HCT116 (cell line): ENCODE results near the gene PARVG. TPM values are rescaled to one million over a fixed set of nuclear protein-coding genes. Genes with fewer than 3 reads are reported as not detected.

ENCODE experiments used
- ATAC-seq: fragments of 200-7000 bp; cut with Tn5 transposase; 2 replicates; pipeline ENCODE4 v1.9.1; 2020; ENCODE audit warnings: mild to moderate bottlenecking, moderate library complexity
- BruUV-seq: library from RNA; stranded (reverse); fragments of 400-500 nt; replicated peaks from 2 replicates; lab custom pipeline; 2021; lab: Mats Ljungman, UMichigan
- CTCF ChIA-PET: fragments of 300-600 bp; sonication (Branson Sonifier 250); formaldehyde crosslinking; loops from one replicate; lab custom pipeline; 2021; ENCODE audit warnings: antibody characterized with exemption; lab: Charles Lee
- POLR2A ChIA-PET: fragments of 300-600, 350-600 bp; sonication (Branson Sonifier 250); formaldehyde crosslinking; loops from one replicate; lab custom pipeline; 2021; ENCODE audit warnings: antibody characterized with exemption; lab: Charles Lee
- RAD21 ChIA-PET, 2 experiments: fragments of 300-600 bp; sonication (Branson Sonifier 250); formaldehyde crosslinking; loops; one replicate each; lab custom pipeline; 2023; ENCODE audit warnings: low total read pairs in 2 of 2; ENCODE audit not compliant: uncharacterized antibody in 2 of 2, unreplicated experiment in 2 of 2, low non-redundant PET in 1 of 2; lab: Charles Lee
- DNase-seq: peaks from one replicate; pipeline ENCODE4 v3.0.0-alpha.2; 2010; ENCODE audit warnings: low read depth, low spot score
- H2AFZ ChIP-seq: fragments of 200-600 bp; shearing (Covaris generic), sonication (generic); 2 replicates; pipeline ENCODE4 v1.6.1; 2017; ENCODE audit warnings: low read depth, mixed run types, mixed read lengths, antibody characterized with exemption, low read length; ENCODE audit not compliant: poor library complexity, severe bottlenecking
- H3K27ac ChIP-seq: 2 replicates; pipeline ENCODE4 v1.5.1; 2012; ENCODE audit warnings: low read depth, low read length
- H3K27me3 ChIP-seq: fragments of 200-600 bp; sonication (generic); 2 replicates; pipeline ENCODE4 v1.6.1; 2016; ENCODE audit warnings: mixed run types, low read length, mixed read lengths; ENCODE audit not compliant: insufficient read depth
- H3K36me3 ChIP-seq, 2 experiments: fragments of 200-500 bp in 1 of 2; fragments of 200-600 bp in 1 of 2; sonication (Bioruptor generic) in 1 of 2; sonication (generic) in 1 of 2; 2 replicates each; pipeline versions ENCODE4 v1.5.1 to v1.6.1; 2014 to 2016; ENCODE audit warnings: low read length in 2 of 2, inconsistent platforms in 1 of 2, mixed read lengths in 1 of 2, mixed run types in 1 of 2; ENCODE audit not compliant: insufficient read depth in 2 of 2, control insufficient read depth in 1 of 2
- H3K4me1 ChIP-seq, 2 experiments: fragments of 200-600 bp in 1 of 2; sonication (generic) in 1 of 2; 2 replicates each; pipeline versions ENCODE4 v1.5.1 to v1.6.1; 2012 to 2017; ENCODE audit warnings: low read length in 2 of 2, inconsistent platforms in 1 of 2, mild to moderate bottlenecking in 1 of 2, mixed read lengths in 1 of 2, mixed run types in 1 of 2, moderate library complexity in 1 of 2; ENCODE audit not compliant: insufficient read depth in 2 of 2, control insufficient read depth in 1 of 2
- H3K4me2 ChIP-seq: fragments of 200-600 bp; sonication (generic); 2 replicates; pipeline ENCODE4 v1.6.1; 2017; ENCODE audit warnings: mixed run types, low read length, mixed read lengths
- H3K4me3 ChIP-seq, 2 experiments: fragments of 200-600 bp in 1 of 2; sonication (generic) in 1 of 2; replicated peaks in 1 of 2; 2 replicates each; pipeline ENCODE4 v1.5.1; 2011 to 2016; ENCODE audit warnings: low read length in 2 of 2, control low read depth in 1 of 2, low read depth in 1 of 2, mild to moderate bottlenecking in 1 of 2, mixed read lengths in 1 of 2, mixed run types in 1 of 2
- H3K79me2 ChIP-seq: fragments of 200-600 bp; sonication (generic); 2 replicates; pipeline ENCODE4 v1.6.1; 2017; ENCODE audit warnings: mild to moderate bottlenecking, mixed run types, low read length, moderate library complexity, mixed read lengths; ENCODE audit not compliant: insufficient read depth
- H3K9ac ChIP-seq: fragments of 200-600 bp; sonication (generic); 2 replicates; pipeline ENCODE4 v1.6.1; 2016; ENCODE audit warnings: low read length, mixed read lengths
- H3K9me2 ChIP-seq: fragments of 200-600 bp; sonication (generic), shearing (Covaris generic); 2 replicates; pipeline ENCODE4 v1.6.1; 2017; ENCODE audit warnings: mixed run types, mild to moderate bottlenecking, moderate library complexity; ENCODE audit not compliant: insufficient read depth
- H3K9me3 ChIP-seq, 2 experiments: fragments of 200-500 bp in 1 of 2; fragments of 200-600 bp in 1 of 2; sonication (Bioruptor generic) in 1 of 2; sonication (generic) in 1 of 2; 2 replicates each; pipeline ENCODE4 v1.6.1; 2014 to 2017; ENCODE audit warnings: low read length in 2 of 2, mixed read lengths in 2 of 2, inconsistent platforms in 1 of 2, low read depth in 1 of 2, mild to moderate bottlenecking in 1 of 2, mixed run types in 1 of 2, moderate library complexity in 1 of 2; ENCODE audit not compliant: control insufficient read depth in 1 of 2, insufficient read depth in 1 of 2
- H4K20me1 ChIP-seq: fragments of 200-600 bp; sonication (generic), shearing (Covaris generic); 2 replicates; pipeline ENCODE4 v1.6.1; 2017; ENCODE audit warnings: mixed run types, mild to moderate bottlenecking, moderate library complexity; ENCODE audit not compliant: insufficient read depth
- CBX3 ChIP-seq: IDR thresholded peaks from 2 replicates; pipeline ENCODE4 v1.6.1; 2012; ENCODE audit warnings: low read depth
- ELF1 ChIP-seq: IDR thresholded peaks from 2 replicates; pipeline ENCODE4 v1.6.1; 2012; ENCODE audit warnings: low read depth, borderline replicate concordance
- FOSL1 ChIP-seq: IDR thresholded peaks from 2 replicates; pipeline ENCODE4 v1.6.1; 2012; ENCODE audit warnings: low read depth
- POLR2A ChIP-seq: IDR thresholded peaks from 2 replicates; pipeline ENCODE4 v1.7.0; 2011; ENCODE audit warnings: borderline replicate concordance; ENCODE audit not compliant: insufficient read depth, insufficient read length; ENCODE audit errors: extremely low read depth
- REST ChIP-seq: IDR thresholded peaks from 2 replicates; pipeline ENCODE4 v1.6.1; 2012; ENCODE audit warnings: low read depth
- SRF ChIP-seq: IDR thresholded peaks from 2 replicates; pipeline ENCODE4 v1.6.1; 2012; ENCODE audit warnings: low read depth
- TCF7L2 ChIP-seq: IDR thresholded peaks from 2 replicates; pipeline ENCODE4 v1.7.0; 2011; ENCODE audit warnings: borderline replicate concordance, inconsistent platforms; ENCODE audit not compliant: insufficient read depth, insufficient read length; ENCODE audit errors: extremely low read depth
- ZNF274 ChIP-seq: fragments of 200-500 bp; sonication (Bioruptor generic); IDR thresholded peaks from 2 replicates; pipeline ENCODE4 v1.6.1; 2014; ENCODE audit warnings: mild to moderate bottlenecking, low read depth, low read length, inconsistent platforms
- intact Hi-C: fragments of 100-400 bp; cut with micrococcal nuclease; formaldehyde crosslinking; loops from 2 replicates; pipeline ENCODE4 v1.10.0; 2022
- total RNA-seq: library from RNA; stranded (reverse); gene quantifications from one replicate; pipeline ENCODE4 v1.2.1, GENCODE V29; 2021; ENCODE audit not compliant: unreplicated experiment
- TF ChIP-seq, protein P1 (sequence below), 3 experiments: fragments of 200-600 bp in 1 of 3; sonication (generic) in 1 of 3; IDR thresholded peaks in 2 of 3; conservative IDR thresholded peaks in 1 of 3; 2 replicates each; pipeline ENCODE4 v1.5.1; 2012 to 2017; ENCODE audit warnings: low read depth in 2 of 3, low read length in 2 of 3, antibody characterized with exemption in 1 of 3, borderline replicate concordance in 1 of 3, control low read depth in 1 of 3, mild to moderate bottlenecking in 1 of 3, mixed read lengths in 1 of 3, mixed run types in 1 of 3, moderate library complexity in 1 of 3; ENCODE audit not compliant: insufficient read depth in 1 of 3
- TF ChIP-seq, protein P2 (sequence below): IDR thresholded peaks from 2 replicates; pipeline ENCODE4 v1.6.1; 2012
- TF ChIP-seq, protein P3 (sequence below): IDR thresholded peaks from 2 replicates; pipeline ENCODE4 v1.6.1; 2012

PARVG gene
- total RNA-seq, 1 experiment from 2014 or later, result 0.57 TPM

DNA sequence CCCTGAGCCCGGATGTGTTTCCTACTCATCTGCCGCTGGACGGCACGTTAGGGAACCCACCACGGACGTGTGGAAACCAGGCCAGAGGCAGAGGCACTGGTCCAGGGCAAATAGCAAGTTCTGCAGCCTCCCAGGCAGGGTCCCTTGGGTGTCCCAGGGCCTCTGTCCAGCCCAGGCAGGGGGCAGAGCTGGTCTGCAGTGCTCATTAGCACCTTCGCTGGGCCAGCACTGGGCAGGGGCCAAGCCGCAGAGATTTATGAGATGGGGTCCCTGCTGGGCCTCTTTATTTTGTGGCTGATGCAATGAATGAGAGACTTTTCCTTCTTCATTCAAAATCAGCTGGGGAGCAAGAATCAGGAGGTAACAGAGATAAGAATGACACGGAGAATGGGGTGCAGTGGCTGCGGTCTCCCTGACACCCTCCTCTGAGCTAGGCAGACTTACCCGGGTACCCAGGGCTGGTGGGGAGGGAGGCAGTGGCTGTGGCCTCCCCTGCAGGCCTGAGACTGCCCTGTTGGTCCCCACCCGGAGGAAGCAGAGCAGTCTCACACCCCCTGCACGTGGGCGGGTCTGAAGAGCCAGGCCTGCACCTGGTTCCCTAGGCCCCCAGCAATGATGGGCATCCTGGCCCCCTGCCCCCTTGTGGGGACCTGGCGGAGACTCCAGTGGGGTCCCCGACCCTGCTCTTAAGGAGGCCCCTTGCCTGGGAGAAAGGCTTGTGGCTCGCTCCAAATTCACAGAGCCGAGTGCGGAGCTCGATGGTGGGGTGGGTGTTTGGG, 14.0 kb upstream of the PARVG start:
- Histone ChIP-seq H3K9ac (no peak overlapping the region), H3K4me3 (no peak overlapping the region), H3K36me3 (no peaks in the 10 kb centered on the region), H3K4me2 (no peak overlapping the region), H4K20me1 (no peaks in the 10 kb centered on the region), H3K79me2 (no peaks in the 10 kb centered on the region), H2AFZ (no peak overlapping the region), H3K27ac (no peak overlapping the region), H3K27me3 (no peaks in the 10 kb centered on the region), H3K9me3 (no peaks in the 10 kb centered on the region), H3K4me1 (no peaks in the 10 kb centered on the region)
- ATAC-seq (no peak), DNase-seq (no peak)
- intact Hi-C loops, result no loop called here
- ChIA-PET CTCF (no interaction called here), RAD21 (no interaction called here), POLR2A (no interaction called here)
- TF ChIP-seq, protein P1, sequence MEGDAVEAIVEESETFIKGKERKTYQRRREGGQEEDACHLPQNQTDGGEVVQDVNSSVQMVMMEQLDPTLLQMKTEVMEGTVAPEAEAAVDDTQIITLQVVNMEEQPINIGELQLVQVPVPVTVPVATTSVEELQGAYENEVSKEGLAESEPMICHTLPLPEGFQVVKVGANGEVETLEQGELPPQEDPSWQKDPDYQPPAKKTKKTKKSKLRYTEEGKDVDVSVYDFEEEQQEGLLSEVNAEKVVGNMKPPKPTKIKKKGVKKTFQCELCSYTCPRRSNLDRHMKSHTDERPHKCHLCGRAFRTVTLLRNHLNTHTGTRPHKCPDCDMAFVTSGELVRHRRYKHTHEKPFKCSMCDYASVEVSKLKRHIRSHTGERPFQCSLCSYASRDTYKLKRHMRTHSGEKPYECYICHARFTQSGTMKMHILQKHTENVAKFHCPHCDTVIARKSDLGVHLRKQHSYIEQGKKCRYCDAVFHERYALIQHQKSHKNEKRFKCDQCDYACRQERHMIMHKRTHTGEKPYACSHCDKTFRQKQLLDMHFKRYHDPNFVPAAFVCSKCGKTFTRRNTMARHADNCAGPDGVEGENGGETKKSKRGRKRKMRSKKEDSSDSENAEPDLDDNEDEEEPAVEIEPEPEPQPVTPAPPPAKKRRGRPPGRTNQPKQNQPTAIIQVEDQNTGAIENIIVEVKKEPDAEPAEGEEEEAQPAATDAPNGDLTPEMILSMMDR (IDR thresholded peaks at IDR 0.05 in 2 of 3, conservative IDR thresholded peaks at IDR 0.05 in 1 of 3; ENCODE audit: borderline replicate concordance in 1 of 3, insufficient read depth in 1 of 3, low read depth in 2 of 3, low read length in 2 of 3), result no peak
- TF ChIP-seq POLR2A, result no peak
- TF ChIP-seq, all 23 proteins: peak for 0
- no TSS peak for BruUV-seq
- no peaks in the 10 kb centered on the region for H3K9me2 ChIP-seq

DNA sequence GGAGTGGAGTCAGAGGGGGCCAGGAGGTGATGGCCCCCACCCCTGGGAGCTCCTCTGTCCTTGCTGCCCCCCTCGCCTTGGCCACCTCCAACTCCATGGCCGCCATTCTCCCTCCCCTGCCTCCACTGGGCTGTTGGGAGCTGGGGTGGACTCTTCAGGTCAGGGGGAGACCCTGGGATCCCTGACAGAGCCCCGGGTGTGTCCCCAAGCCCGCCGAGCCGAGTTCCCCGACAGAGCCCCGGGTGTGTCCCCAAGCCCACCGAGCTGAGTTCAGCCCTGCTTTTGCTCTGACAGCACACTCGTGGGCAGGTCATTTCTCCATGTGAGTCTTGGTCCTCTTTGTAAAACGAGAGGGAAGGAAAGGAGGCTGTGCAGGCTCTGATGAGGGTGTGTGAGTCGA, 13.2 kb upstream of the PARVG start:
- POLR2A ChIA-PET, result no interaction called here
- Histone ChIP-seq H3K27me3 (no peaks in the 10 kb centered on the region), H3K9me2 (no peaks in the 10 kb centered on the region), H3K27ac (no peak overlapping the region), H3K36me3 (no peaks in the 10 kb centered on the region), H3K9me3 (no peaks in the 10 kb centered on the region), H2AFZ (no peak overlapping the region), H3K9ac (no peak overlapping the region), H4K20me1 (no peaks in the 10 kb centered on the region), H3K4me1 (no peaks in the 10 kb centered on the region), H3K79me2 (no peaks in the 10 kb centered on the region), H3K4me3 (no peak overlapping the region), H3K4me2 (no peak overlapping the region)
- ATAC-seq (no peak), DNase-seq (no peak)
- BruUV-seq, result no TSS peak
- RAD21 ChIA-PET, result no interaction called here
- CTCF ChIA-PET, result no interaction called here
- intact Hi-C loops, result no loop called here
- no peak for TF ChIP-seq SRF
- no peak for TF ChIP-seq FOSL1
- TF ChIP-seq, protein P2, sequence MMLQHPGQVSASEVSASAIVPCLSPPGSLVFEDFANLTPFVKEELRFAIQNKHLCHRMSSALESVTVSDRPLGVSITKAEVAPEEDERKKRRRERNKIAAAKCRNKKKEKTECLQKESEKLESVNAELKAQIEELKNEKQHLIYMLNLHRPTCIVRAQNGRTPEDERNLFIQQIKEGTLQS, result no peak
- TF ChIP-seq REST, result no peak
- TF ChIP-seq, protein P3, sequence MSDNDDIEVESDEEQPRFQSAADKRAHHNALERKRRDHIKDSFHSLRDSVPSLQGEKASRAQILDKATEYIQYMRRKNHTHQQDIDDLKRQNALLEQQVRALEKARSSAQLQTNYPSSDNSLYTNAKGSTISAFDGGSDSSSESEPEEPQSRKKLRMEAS, result no peak
- no peak for TF ChIP-seq ZNF274
- no peak for TF ChIP-seq ELF1
- no peak for TF ChIP-seq TCF7L2
- TF ChIP-seq CBX3, result no peak
